B cell (primary cell): ENCODE data around the gene CKMT1A.
"Not testable (repeated sequence)": the region's sequence is repeated elsewhere in the genome, so short reads cannot be mapped to it uniquely, and the experiment has no call there.

Experiments
- CTCF ChIP-seq: fragments of 200-600 bp; IDR thresholded peaks from one replicate; pipeline ENCODE4 v1.8.0; 2022; ENCODE audit warnings: antibody characterized with exemption, mild to moderate bottlenecking
- EZH2 ChIP-seq: IDR thresholded peaks from 2 replicates; pipeline ENCODE4 v1.6.1; 2012; ENCODE audit warnings: borderline replicate concordance, low read depth, mild to moderate bottlenecking, moderate library complexity, low read length; ENCODE audit not compliant: insufficient read depth, poor library complexity, severe bottlenecking

- TF ChIP-seq CTCF, EZH2: not testable (repeated sequence)
Observed at GRCh38 chr15:43689604-43690301, 3.9 kb upstream of the CKMT1A start.
